PC-9 (cell line): ENCODE results near the gene SPRED2. TPM values are rescaled to one million over a fixed set of nuclear protein-coding genes. Genes with fewer than 3 reads are reported as not detected.

Source experiments
- BruUV-seq: library from RNA; stranded (reverse); fragments of 400-500 nt; replicated peaks from 2 replicates; lab custom pipeline; 2021; lab: Mats Ljungman, UMichigan
- CTCF ChIA-PET: fragments of 300-600 bp; sonication (Branson Sonifier 250); formaldehyde crosslinking; loops from one replicate; lab custom pipeline; 2022; ENCODE audit warnings: antibody characterized with exemption; lab: Charles Lee
- POLR2A ChIA-PET: fragments of 300-600 bp; sonication (Branson Sonifier 250); formaldehyde crosslinking; loops from one replicate; lab custom pipeline; 2022; ENCODE audit warnings: antibody characterized with exemption; ENCODE audit not compliant: unreplicated experiment; lab: Charles Lee
- DNase-seq, 2 experiments: peaks; one replicate each; pipeline versions ENCODE4 v3.0.0 to v3.0.0-alpha.2; 2015 to 2022; ENCODE audit warnings: mixed read lengths in 1 of 2
- H2AFZ ChIP-seq: fragments of 200-600 bp; sonication (generic); 2 replicates; pipeline ENCODE4 v1.8.1; 2017; ENCODE audit warnings: antibody characterized with exemption
- H3F3A ChIP-seq: fragments of 200-600 bp; sonication (generic); 2 replicates; pipeline ENCODE4 v1.8.1; 2017; ENCODE audit warnings: antibody characterized with exemption, mild to moderate bottlenecking, low read depth; ENCODE audit not compliant: insufficient read depth
- H3K27ac ChIP-seq: fragments of 200-600 bp; sonication (generic); 2 replicates; pipeline ENCODE4 v1.6.1; 2016; ENCODE audit warnings: mixed run types
- H3K27me3 ChIP-seq: fragments of 200-600 bp; sonication (generic); 2 replicates; pipeline ENCODE4 v1.6.1; 2016; ENCODE audit warnings: low read depth, mixed run types; ENCODE audit not compliant: insufficient read depth
- H3K36me3 ChIP-seq: fragments of 200-600 bp; sonication (generic); 2 replicates; pipeline ENCODE4 v1.6.1; 2016; ENCODE audit warnings: low read depth, mixed run types
- H3K4me1 ChIP-seq: fragments of 200-600 bp; sonication (generic); replicated peaks from 2 replicates; pipeline ENCODE4 v1.6.1; 2016; ENCODE audit warnings: mixed run types; ENCODE audit not compliant: insufficient read depth
- H3K4me2 ChIP-seq: fragments of 200-600 bp; sonication (generic); 2 replicates; pipeline ENCODE4 v1.6.1; 2017; ENCODE audit warnings: mixed run types
- H3K4me3 ChIP-seq: fragments of 200-600 bp; sonication (generic); 2 replicates; pipeline ENCODE4 v1.6.1; 2016; ENCODE audit warnings: mixed run types
- H3K79me2 ChIP-seq: fragments of 200-600 bp; sonication (generic); 2 replicates; pipeline ENCODE4 v1.6.1; 2017; ENCODE audit warnings: low read depth, mixed run types
- H3K9me2 ChIP-seq: fragments of 200-600 bp; sonication (generic); 2 replicates; pipeline ENCODE4 v1.8.1; 2017; ENCODE audit warnings: mild to moderate bottlenecking; ENCODE audit not compliant: insufficient read depth
- H3K9me3 ChIP-seq: fragments of 200-600 bp; sonication (generic); 2 replicates; pipeline ENCODE4 v1.8.1; 2016; ENCODE audit warnings: low read depth; ENCODE audit not compliant: insufficient read depth
- H4K20me1 ChIP-seq: fragments of 200-600 bp; sonication (generic); 2 replicates; pipeline ENCODE4 v1.8.1; 2017; ENCODE audit not compliant: insufficient read depth
- EZH2 ChIP-seq: fragments of 200-600 bp; sonication (generic); IDR thresholded peaks from 2 replicates; pipeline ENCODE4 v1.8.0; 2017; ENCODE audit warnings: antibody characterized with exemption, low read depth
- intact Hi-C: fragments of 100-400 bp; cut with micrococcal nuclease; formaldehyde crosslinking; loops from one replicate; pipeline ENCODE4 v1.10.0; 2022; ENCODE audit not compliant: unreplicated experiment
- total RNA-seq: library from RNA; stranded (reverse); gene quantifications from 2 replicates; pipeline ENCODE4 v1.2.3, GENCODE V29; 2021
- TF ChIP-seq, protein P1 (sequence below): fragments of 200-600 bp; sonication (generic); conservative IDR thresholded peaks from 2 replicates; pipeline ENCODE4 v1.6.1; 2017; ENCODE audit warnings: mixed run types, antibody characterized with exemption, mild to moderate bottlenecking, moderate library complexity

Gene SPRED2
- total RNA-seq, 1 experiment from 2014 or later: 33.6 TPM

DNA sequence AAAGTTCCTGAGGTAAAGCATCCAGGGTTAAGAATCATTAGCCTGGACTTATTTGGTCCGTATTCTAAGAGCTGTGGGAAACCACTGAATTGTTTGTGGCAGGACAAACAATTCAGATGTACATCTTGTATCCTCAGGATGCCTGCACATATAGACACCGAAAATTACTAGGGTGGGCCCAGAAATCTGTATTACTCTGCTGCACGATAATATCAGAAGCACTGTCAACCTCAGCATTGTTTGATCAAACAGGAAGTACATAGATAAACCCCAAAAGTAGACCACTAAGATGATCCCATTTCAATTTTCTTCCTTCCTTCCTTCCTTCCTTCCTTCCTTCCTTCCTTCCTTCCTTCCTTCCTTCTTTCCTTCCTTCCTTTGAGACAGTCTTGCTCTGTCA, 34.2 kb upstream of the SPRED2 start:
- Histone ChIP-seq H3K4me2 (no peak overlapping the region), H3K4me3 (no peak overlapping the region), H3K9me2 (no peaks in the 10 kb centered on the region), H3K36me3 (no peaks in the 10 kb centered on the region), H4K20me1 (no peaks in the 10 kb centered on the region), H3K27ac (no peak overlapping the region), H3K79me2 (no peaks in the 10 kb centered on the region), H3F3A (no peaks in the 10 kb centered on the region), H3K27me3 (no peaks in the 10 kb centered on the region), H3K9me3 (0 out of 2 replicates have a peak, but pooled peaks cover 5% of the 10 kb centered on the region), H3K4me1 (no peaks in the 10 kb centered on the region), H2AFZ (no peak overlapping the region)
- DNase-seq: no peak
- ChIA-PET POLR2A (no interaction called here), CTCF (interaction anchor here (0.5 kb wide), 1 partner anchor 62 kb away, joined by 5 read pairs; no protein-coding TSS in a partner anchor)
- intact Hi-C loops: no loop called here
- no TSS peak for BruUV-seq
- TF ChIP-seq EZH2: no peak
- TF ChIP-seq, protein P1, sequence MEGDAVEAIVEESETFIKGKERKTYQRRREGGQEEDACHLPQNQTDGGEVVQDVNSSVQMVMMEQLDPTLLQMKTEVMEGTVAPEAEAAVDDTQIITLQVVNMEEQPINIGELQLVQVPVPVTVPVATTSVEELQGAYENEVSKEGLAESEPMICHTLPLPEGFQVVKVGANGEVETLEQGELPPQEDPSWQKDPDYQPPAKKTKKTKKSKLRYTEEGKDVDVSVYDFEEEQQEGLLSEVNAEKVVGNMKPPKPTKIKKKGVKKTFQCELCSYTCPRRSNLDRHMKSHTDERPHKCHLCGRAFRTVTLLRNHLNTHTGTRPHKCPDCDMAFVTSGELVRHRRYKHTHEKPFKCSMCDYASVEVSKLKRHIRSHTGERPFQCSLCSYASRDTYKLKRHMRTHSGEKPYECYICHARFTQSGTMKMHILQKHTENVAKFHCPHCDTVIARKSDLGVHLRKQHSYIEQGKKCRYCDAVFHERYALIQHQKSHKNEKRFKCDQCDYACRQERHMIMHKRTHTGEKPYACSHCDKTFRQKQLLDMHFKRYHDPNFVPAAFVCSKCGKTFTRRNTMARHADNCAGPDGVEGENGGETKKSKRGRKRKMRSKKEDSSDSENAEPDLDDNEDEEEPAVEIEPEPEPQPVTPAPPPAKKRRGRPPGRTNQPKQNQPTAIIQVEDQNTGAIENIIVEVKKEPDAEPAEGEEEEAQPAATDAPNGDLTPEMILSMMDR: no peak

DNA sequence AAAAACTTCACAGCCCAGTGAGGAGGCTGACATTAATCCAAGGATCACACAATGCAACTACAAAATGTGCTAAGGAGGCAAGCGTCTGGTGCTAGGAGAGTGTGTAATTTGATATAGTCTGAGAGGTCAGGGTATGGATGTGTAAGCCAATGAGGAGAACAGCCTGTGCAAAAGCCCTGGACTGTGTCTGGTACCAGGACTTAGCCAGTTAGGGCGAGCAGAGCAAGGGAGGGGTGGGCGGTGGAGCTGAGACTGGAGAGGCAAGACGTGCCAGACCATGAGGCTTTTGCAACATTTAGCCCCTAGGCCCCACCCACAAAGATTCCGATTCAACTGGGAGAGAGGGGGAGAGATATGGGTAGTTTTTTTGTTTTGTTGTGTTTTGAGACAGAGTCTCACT, 33.5 kb upstream of the SPRED2 start:
- ChIA-PET POLR2A (no interaction called here), CTCF (interaction anchor here (0.5 kb wide), 1 partner anchor 61 kb away, joined by 5 read pairs; no protein-coding TSS in a partner anchor)
- no peak overlapping the region for H2AFZ ChIP-seq
- H3K27ac ChIP-seq: no peak overlapping the region
- no peaks in the 10 kb centered on the region for H3K4me1 ChIP-seq
- TF ChIP-seq, protein P1: no peak
- TF ChIP-seq EZH2: no peak
- H3K36me3 ChIP-seq: no peaks in the 10 kb centered on the region
- no peaks in the 10 kb centered on the region for H3F3A ChIP-seq
- H3K9me2 ChIP-seq: no peaks in the 10 kb centered on the region
- no peaks in the 10 kb centered on the region for H3K27me3 ChIP-seq
- no peak overlapping the region for H3K4me3 ChIP-seq
- no TSS peak for BruUV-seq
- H4K20me1 ChIP-seq: no peaks in the 10 kb centered on the region
- DNase-seq: no peak
- intact Hi-C loops: no loop called here
- H3K4me2 ChIP-seq: no peak overlapping the region
- 0 out of 2 replicates have a peak, but pooled peaks cover 10% of the 10 kb centered on the region for H3K9me3 ChIP-seq
- no peaks in the 10 kb centered on the region for H3K79me2 ChIP-seq

DNA sequence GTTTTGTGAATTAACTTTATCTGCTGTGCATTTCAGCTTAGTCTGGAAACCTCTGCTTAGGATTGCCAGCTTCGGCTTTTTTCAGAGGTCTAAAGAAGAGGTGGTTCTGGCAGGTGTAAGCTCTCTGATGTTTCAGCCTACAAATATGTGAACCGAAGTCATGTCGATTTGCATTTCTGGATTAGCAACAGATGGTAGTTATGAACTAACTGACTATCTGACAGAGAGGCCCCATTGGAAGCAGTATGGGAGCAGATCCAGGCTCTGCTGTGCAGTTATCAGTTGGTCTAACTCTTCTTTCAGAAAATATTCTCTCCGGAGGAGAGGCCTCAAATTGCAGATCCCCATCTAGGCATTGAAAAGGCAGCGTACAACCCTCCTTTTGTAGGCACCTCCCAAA, 32.7 kb upstream of the SPRED2 start:
- DNase-seq: no peak
- H3F3A ChIP-seq: no peaks in the 10 kb centered on the region
- no peaks in the 10 kb centered on the region for H3K9me2 ChIP-seq
- no TSS peak for BruUV-seq
- no peaks in the 10 kb centered on the region for H3K36me3 ChIP-seq
- no peaks in the 10 kb centered on the region for H3K27me3 ChIP-seq
- H2AFZ ChIP-seq: no peak overlapping the region
- POLR2A ChIA-PET: no interaction called here
- no peaks in the 10 kb centered on the region for H4K20me1 ChIP-seq
- no peak overlapping the region for H3K4me3 ChIP-seq
- H3K4me1 ChIP-seq: no peaks in the 10 kb centered on the region
- no peak overlapping the region for H3K27ac ChIP-seq
- H3K79me2 ChIP-seq: no peaks in the 10 kb centered on the region
- CTCF ChIA-PET: no interaction called here
- 0 out of 2 replicates have a peak, but pooled peaks cover 10% of the 10 kb centered on the region for H3K9me3 ChIP-seq
- intact Hi-C loops: no loop called here
- no peak overlapping the region for H3K4me2 ChIP-seq
- no peak for TF ChIP-seq EZH2
- TF ChIP-seq, protein P1: no peak
